PC-3 (cell line): ENCODE data around the gene ACTN4.

Experiments
- EZH2phosphoT487 ChIP-seq: fragments of 300-600 bp; sonication (generic); IDR thresholded peaks from 2 replicates; pipeline ENCODE4 v1.6.1; 2018; ENCODE audit warnings: mild to moderate bottlenecking, antibody characterized with exemption, low read length, borderline replicate concordance
- TF ChIP-seq, protein P1 (sequence below): fragments of 300-600 bp; sonication (generic); conservative IDR thresholded peaks from 2 replicates; pipeline ENCODE4 v1.5.1; 2017; ENCODE audit warnings: antibody characterized with exemption, low read depth, mild to moderate bottlenecking, low read length

DNA sequence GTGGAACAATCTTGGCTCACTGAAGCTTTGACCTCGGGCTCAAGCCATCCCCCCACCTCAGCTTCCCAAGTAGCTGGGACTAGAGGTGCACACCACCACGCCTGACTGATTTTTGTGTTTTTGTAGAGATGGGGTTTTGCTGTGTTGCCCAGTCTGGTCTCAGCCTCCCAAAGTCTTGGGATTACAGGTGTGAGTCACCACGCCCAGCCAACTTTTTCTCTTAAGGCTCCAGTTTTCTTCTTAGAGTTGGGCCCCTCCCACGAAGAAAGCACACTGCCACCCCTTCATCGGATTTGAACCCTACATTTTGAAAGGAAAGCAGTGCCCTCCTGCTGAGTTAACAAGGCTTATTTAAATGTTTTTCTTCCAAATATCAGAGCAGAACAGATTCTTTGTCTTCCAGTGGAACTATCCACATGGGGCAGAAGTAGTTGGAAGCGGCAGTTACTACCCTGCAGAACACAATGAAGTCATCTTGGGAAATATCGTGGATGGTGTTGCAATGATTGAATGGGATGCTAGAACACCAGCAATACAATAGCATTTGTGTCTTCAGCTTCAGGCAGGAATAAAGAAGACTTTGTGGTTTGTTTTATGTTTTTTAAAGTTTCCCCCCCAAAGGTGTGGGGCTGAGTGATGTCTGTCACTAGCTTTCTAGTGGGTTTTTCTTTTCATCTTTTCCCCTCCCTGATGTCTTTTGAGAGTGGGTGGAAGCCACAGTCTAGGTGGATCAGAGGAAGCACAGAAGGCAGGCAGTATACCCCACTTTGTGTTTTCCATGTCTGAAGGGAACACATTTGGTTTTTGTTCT is 8.9 kb downstream of the ACTN4 start:
- TF ChIP-seq, protein P1, sequence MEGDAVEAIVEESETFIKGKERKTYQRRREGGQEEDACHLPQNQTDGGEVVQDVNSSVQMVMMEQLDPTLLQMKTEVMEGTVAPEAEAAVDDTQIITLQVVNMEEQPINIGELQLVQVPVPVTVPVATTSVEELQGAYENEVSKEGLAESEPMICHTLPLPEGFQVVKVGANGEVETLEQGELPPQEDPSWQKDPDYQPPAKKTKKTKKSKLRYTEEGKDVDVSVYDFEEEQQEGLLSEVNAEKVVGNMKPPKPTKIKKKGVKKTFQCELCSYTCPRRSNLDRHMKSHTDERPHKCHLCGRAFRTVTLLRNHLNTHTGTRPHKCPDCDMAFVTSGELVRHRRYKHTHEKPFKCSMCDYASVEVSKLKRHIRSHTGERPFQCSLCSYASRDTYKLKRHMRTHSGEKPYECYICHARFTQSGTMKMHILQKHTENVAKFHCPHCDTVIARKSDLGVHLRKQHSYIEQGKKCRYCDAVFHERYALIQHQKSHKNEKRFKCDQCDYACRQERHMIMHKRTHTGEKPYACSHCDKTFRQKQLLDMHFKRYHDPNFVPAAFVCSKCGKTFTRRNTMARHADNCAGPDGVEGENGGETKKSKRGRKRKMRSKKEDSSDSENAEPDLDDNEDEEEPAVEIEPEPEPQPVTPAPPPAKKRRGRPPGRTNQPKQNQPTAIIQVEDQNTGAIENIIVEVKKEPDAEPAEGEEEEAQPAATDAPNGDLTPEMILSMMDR: no peak
- TF ChIP-seq EZH2phosphoT487: no peak
